ENCODE data around the gene ETFA.

The ETFA gene

GRCh38 chr15:76201536-76202255, 109.6 kb downstream of the ETFA start:
- peak; percentile 17 to 61 for DNase-seq
- Histone ChIP-seq H3K36me3 (no peaks in the 10 kb centered on the region), H3K4me3 (no peak overlapping the region), H3K27me3 (no peaks in the 10 kb centered on the region), H3K27ac (no peak overlapping the region), H3K9me3 (no peaks in the 10 kb centered on the region), H3K4me1 (peaks cover 0 to 37% (median 31%) of the 10 kb centered on the region in 4 donors)
- no peak for TF ChIP-seq CTCF (IDR thresholded peaks at IDR 0.05)
- intact Hi-C loops (cut with DNase I; ENCODE audit: low total_unique reads) = no loop called here

GRCh38 chr15:76200641-76201105, 110.6 kb downstream of the ETFA start:
- H3K9me3 ChIP-seq = no peaks in the 10 kb centered on the region
- intact Hi-C loops (cut with DNase I; ENCODE audit: low total_unique reads) = no loop called here
- H3K27ac ChIP-seq = no peak overlapping the region
- no peak for TF ChIP-seq CTCF (IDR thresholded peaks at IDR 0.05)
- no peak overlapping the region for H3K4me3 ChIP-seq
- H3K4me1 ChIP-seq = peaks cover 0 to 44% (median 41%) of the 10 kb centered on the region in 4 donors
- H3K36me3 ChIP-seq = no peaks in the 10 kb centered on the region
- H3K27me3 ChIP-seq = no peaks in the 10 kb centered on the region
- DNase-seq = peak; percentile 17 to 51

DNA sequence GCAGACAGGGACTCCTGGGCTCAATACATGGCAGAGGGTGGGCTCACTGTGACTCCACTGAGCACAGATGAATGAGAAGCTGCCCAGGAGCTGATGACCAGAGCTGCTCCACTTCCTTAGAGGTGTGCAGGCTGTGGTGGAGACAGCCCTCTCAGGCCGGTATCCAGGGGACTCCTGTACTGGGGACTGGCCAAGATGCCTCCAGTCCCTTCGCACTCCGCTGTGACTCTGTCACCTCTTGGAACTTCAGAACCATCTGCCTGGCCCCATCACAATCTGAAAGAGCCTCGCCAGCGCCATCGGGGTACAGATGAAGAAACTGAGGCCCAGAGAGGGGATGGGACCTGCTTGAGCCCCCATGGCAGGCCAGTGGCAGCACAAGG, 111.2 kb downstream of the ETFA start:
- no peak for TF ChIP-seq CTCF (IDR thresholded peaks at IDR 0.05)
- Histone ChIP-seq H3K9me3 (no peaks in the 10 kb centered on the region), H3K4me3 (no peak overlapping the region), H3K4me1 (peaks cover 0 to 49% (median 43%) of the 10 kb centered on the region in 4 donors), H3K36me3 (no peaks in the 10 kb centered on the region), H3K27ac (peak overlapping the region; percentile 71 to 75), H3K27me3 (no peaks in the 10 kb centered on the region)
- DNase-seq = peak; percentile 15 to 47
- intact Hi-C loops (cut with DNase I; ENCODE audit: low total_unique reads) = no loop called here

- H3K27me3 ChIP-seq = no peaks in the 10 kb centered on the region
- TF ChIP-seq CTCF (IDR thresholded peaks at IDR 0.05) = no peak
- intact Hi-C loops (cut with DNase I; ENCODE audit: low total_unique reads) = no loop called here
- H3K27ac ChIP-seq = peak overlapping the region; percentile 71 to 75
- DNase-seq = peak; percentile 79 to 90
- H3K4me3 ChIP-seq = no peak overlapping the region
- peaks cover 0 to 50% (median 43%) of the 10 kb centered on the region in 4 donors for H3K4me1 ChIP-seq
- H3K9me3 ChIP-seq = no peaks in the 10 kb centered on the region
- no peaks in the 10 kb centered on the region for H3K36me3 ChIP-seq
Measured at GRCh38 chr15:76199106-76200082, 111.9 kb downstream of the ETFA start.

DNA sequence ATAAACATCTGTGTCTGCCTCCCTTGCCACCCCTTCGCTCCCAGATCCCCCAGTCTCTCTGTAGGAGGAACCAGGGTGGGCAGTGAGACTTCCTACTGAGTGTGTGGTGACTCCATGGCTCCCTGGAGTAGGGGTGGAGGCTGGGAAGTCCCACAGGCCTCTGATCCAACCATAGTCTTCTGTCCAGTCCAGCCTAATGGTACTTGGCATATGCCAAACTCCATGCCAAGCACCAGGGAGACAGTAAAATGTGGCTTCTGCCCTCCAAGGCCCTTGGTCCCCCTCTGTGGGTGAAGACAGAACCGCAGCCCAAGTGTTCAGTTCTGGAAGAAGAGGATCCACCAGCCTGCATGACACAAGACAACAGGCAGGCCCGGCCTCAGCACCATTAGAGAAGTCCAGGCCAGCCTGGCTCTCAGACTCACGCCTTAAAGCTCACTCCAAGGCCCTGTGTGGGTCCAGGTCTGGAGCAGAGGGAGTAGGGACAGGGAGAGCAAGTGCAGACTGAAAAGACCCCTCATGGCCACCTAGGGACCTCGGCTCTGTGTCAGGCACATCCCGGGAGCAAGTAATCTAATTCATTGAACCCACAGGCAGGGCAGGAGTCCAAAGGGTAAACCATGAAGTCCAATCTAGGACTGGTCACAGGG, 112.7 kb downstream of the ETFA start:
- no peak overlapping the region for H3K4me3 ChIP-seq
- H3K27me3 ChIP-seq = no peaks in the 10 kb centered on the region
- intact Hi-C loops (cut with DNase I; ENCODE audit: low total_unique reads) = no loop called here
- H3K27ac ChIP-seq = peak overlapping the region; percentile 71 to 75
- no peak for TF ChIP-seq CTCF (IDR thresholded peaks at IDR 0.05)
- peak in 1 of 2 donors; percentile 18 for DNase-seq
- no peaks in the 10 kb centered on the region for H3K36me3 ChIP-seq
- H3K4me1 ChIP-seq = peaks cover 0 to 50% (median 43%) of the 10 kb centered on the region in 4 donors
- no peaks in the 10 kb centered on the region for H3K9me3 ChIP-seq
